ENCODE measurements around the gene GRXCR1. TPM values are rescaled to one million over a fixed set of nuclear protein-coding genes. Genes with fewer than 3 reads are reported as not detected.

GRXCR1 gene
- total RNA-seq, 1 experiment from 2014 or later, result not detected

DNA sequence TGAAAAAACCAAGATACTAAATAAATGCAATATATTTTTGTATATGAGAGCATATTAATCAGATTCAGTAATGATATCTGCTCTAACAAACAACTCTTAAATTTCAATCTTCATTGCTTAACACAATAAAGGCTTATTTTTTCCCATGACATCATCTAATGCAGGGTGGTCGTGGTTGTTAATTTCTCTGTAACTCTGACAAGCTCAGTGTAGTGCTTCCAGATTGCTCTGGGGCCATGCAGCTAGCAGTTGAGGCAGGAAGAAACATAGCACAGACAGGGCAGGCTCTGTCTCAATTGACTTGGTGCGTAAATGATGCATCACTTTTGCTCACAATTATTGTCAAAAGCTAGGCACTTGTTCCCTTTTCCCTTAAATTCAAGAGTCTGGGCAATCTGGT lies 869 bp upstream of the GRXCR1 start:
- H3K9me3 Mint-ChIP-seq, result no peaks in the 10 kb centered on the region
- H3K36me3 Mint-ChIP-seq (ENCODE audit: insufficient read depth in 1 of 3, low read depth in 3 of 3), result no peaks in the 10 kb centered on the region
- no peak overlapping the region for H3K27ac Mint-ChIP-seq

More for the DNA sequence above, 869 bp upstream of the GRXCR1 start:
- Histone ChIP-seq H3K9ac (ENCODE audit: extremely low read depth, insufficient read length, low read length) (no peak overlapping the region), H2AFZ (ENCODE audit: low read length) (no peak overlapping the region), H3K4me1 (ENCODE audit: insufficient read depth, low read length) (no peaks in the 10 kb centered on the region), H3K56ac (ENCODE audit: insufficient read length, low read depth, low read length) (no peak overlapping the region), H4K91ac (ENCODE audit: insufficient read length, low read depth, low read length) (no peak overlapping the region), H3K27ac (ENCODE audit: insufficient read length, low read depth, low read length) (no peak overlapping the region), H3K14ac (ENCODE audit: insufficient read depth, low read length) (no peak overlapping the region), H3K79me1 (ENCODE audit: insufficient read depth, low read depth, low read length, poor library complexity, severe bottlenecking) (no peaks in the 10 kb centered on the region), H2BK20ac (ENCODE audit: low read depth, low read length, poor library complexity, severe bottlenecking) (no peak overlapping the region), H3K9me3 (ENCODE audit: control insufficient read depth, low read depth, low read length) (no peaks in the 10 kb centered on the region), H3T11ph (ENCODE audit: low read length) (no peak overlapping the region), H4K8ac (replicated peaks; ENCODE audit: insufficient read length, low read depth, low read length) (no peak overlapping the region), H3K27me3 (ENCODE audit: insufficient read depth, low read length) (no peaks in the 10 kb centered on the region), H3K23me2 (ENCODE audit: insufficient read length, low read depth, low read length, poor library complexity, severe bottlenecking) (no peaks in the 10 kb centered on the region), H3K23ac (ENCODE audit: insufficient read length, low read depth, low read length) (no peak overlapping the region), H3K79me2 (ENCODE audit: insufficient read depth, low read length) (no peaks in the 10 kb centered on the region), H3K4ac (ENCODE audit: low read depth, low read length) (no peak overlapping the region), H4K5ac (ENCODE audit: insufficient read length, low read depth, low read length) (no peak overlapping the region), H2BK12ac (ENCODE audit: insufficient read length, low read depth, low read length) (no peak overlapping the region), H4K20me1 (ENCODE audit: control insufficient read depth, insufficient read depth, insufficient read length) (no peaks in the 10 kb centered on the region), H2BK5ac (ENCODE audit: insufficient read length, low read length) (no peak overlapping the region), H3K4me2 (ENCODE audit: insufficient read depth, insufficient read length, low read length) (no peak overlapping the region), H2BK120ac (ENCODE audit: low read depth, low read length, poor library complexity, severe bottlenecking) (no peak overlapping the region), H2AK5ac (ENCODE audit: insufficient read length, low read length) (no peak overlapping the region), H3K18ac (ENCODE audit: insufficient read length, low read depth, low read length) (no peak overlapping the region), H2BK15ac (ENCODE audit: low read depth, low read length) (no peak overlapping the region)
- peaks cover 2% of the 10 kb centered on the region for H3K27me3 Mint-ChIP-seq (ENCODE audit: low read depth)
- TF ChIP-seq, protein P1, sequence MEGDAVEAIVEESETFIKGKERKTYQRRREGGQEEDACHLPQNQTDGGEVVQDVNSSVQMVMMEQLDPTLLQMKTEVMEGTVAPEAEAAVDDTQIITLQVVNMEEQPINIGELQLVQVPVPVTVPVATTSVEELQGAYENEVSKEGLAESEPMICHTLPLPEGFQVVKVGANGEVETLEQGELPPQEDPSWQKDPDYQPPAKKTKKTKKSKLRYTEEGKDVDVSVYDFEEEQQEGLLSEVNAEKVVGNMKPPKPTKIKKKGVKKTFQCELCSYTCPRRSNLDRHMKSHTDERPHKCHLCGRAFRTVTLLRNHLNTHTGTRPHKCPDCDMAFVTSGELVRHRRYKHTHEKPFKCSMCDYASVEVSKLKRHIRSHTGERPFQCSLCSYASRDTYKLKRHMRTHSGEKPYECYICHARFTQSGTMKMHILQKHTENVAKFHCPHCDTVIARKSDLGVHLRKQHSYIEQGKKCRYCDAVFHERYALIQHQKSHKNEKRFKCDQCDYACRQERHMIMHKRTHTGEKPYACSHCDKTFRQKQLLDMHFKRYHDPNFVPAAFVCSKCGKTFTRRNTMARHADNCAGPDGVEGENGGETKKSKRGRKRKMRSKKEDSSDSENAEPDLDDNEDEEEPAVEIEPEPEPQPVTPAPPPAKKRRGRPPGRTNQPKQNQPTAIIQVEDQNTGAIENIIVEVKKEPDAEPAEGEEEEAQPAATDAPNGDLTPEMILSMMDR (conservative IDR thresholded peaks at IDR 0.05), result no peak
- no peak overlapping the region for H3K4me3 Mint-ChIP-seq
- no CpG with 5 or more reads among the region's 2 CpGs for WGBS (ENCODE audit: extremely low coverage, insufficient read length, low lambda C conversion rate)
- DNase-seq, result no peak
- H3K4me1 Mint-ChIP-seq, result no peaks in the 10 kb centered on the region

Measured in H9 (cell line).